C1 segment of cervical spinal cord (tissue), 14 donors: ENCODE measurements around the gene BEX3.
"Not testable (repeated sequence)": the region's sequence is repeated elsewhere in the genome, so short reads cannot be mapped to it uniquely, and the experiment has no call there.

Experiments used
- DNase-seq, 14 donors: peaks; one replicate each; lab custom pipeline; 2025; lab: John Stamatoyannopoulos, UW

BEX3 gene

GRCh38 chrX:103382877-103383276 is 6.5 kb downstream of the BEX3 start:
- no peak for DNase-seq

- no peak for DNase-seq
Observed at GRCh38 chrX:103384672-103385071, 8.3 kb downstream of the BEX3 start.

- DNase-seq: not testable (repeated sequence)
Observed at GRCh38 chrX:103385283-103385830, 9.0 kb downstream of the BEX3 start.

- DNase-seq: no peak
Observed at GRCh38 chrX:103386332-103386731, 10.0 kb downstream of the BEX3 start.

- no peak for DNase-seq
Observed at GRCh38 chrX:103393487-103393886, 17.1 kb downstream of the BEX3 start.

GRCh38 chrX:103396186-103396585 is 19.8 kb downstream of the BEX3 start:
- DNase-seq: no peak

GRCh38 chrX:103396660-103397059 is 20.3 kb downstream of the BEX3 start:
- no peak for DNase-seq

- no peak for DNase-seq
Observed at GRCh38 chrX:103397707-103398106, 21.4 kb downstream of the BEX3 start.

- DNase-seq: no peak
Observed at GRCh38 chrX:103398421-103398864, 22.1 kb downstream of the BEX3 start.

- DNase-seq: no peak
Observed at GRCh38 chrX:103399744-103400143, 23.4 kb downstream of the BEX3 start.

- no peak for DNase-seq
Observed at GRCh38 chrX:103400931-103401330, 24.6 kb downstream of the BEX3 start.

GRCh38 chrX:103404231-103405008 is 28.1 kb downstream of the BEX3 start:
- peak in 7 of 14 donors; percentile 3 to 39 (median 20) for DNase-seq

GRCh38 chrX:103405009-103405333 is 28.6 kb downstream of the BEX3 start:
- DNase-seq: no peak

GRCh38 chrX:103406256-103406655 is 29.9 kb downstream of the BEX3 start:
- no peak for DNase-seq

- no peak for DNase-seq
Observed at GRCh38 chrX:103407776-103408175, 31.4 kb downstream of the BEX3 start.

GRCh38 chrX:103411721-103412120 is 35.4 kb downstream of the BEX3 start:
- not testable (repeated sequence) for DNase-seq

- peak in 1 of 14 donors; percentile 4 for DNase-seq
Observed at GRCh38 chrX:103413705-103414387, 37.5 kb downstream of the BEX3 start.

- no peak for DNase-seq
Observed at GRCh38 chrX:103414561-103414960, 38.2 kb downstream of the BEX3 start.

- DNase-seq: no peak
Observed at GRCh38 chrX:103415068-103415467, 38.7 kb downstream of the BEX3 start.

GRCh38 chrX:103415528-103415927 is 39.2 kb downstream of the BEX3 start:
- no peak for DNase-seq

- no peak for DNase-seq
Observed at GRCh38 chrX:103417370-103417769, 41.0 kb downstream of the BEX3 start.

- DNase-seq: no peak
Observed at GRCh38 chrX:103417933-103418332, 41.6 kb downstream of the BEX3 start.

GRCh38 chrX:103418811-103419340 is 42.5 kb downstream of the BEX3 start:
- no peak for DNase-seq
